ENCODE results near the gene LRRTM4. TPM values are rescaled to one million over a fixed set of nuclear protein-coding genes. Genes with fewer than 3 reads are reported as not detected.

Gene LRRTM4
- total RNA-seq, 1 donor from 2014 or later, result not detected

DNA sequence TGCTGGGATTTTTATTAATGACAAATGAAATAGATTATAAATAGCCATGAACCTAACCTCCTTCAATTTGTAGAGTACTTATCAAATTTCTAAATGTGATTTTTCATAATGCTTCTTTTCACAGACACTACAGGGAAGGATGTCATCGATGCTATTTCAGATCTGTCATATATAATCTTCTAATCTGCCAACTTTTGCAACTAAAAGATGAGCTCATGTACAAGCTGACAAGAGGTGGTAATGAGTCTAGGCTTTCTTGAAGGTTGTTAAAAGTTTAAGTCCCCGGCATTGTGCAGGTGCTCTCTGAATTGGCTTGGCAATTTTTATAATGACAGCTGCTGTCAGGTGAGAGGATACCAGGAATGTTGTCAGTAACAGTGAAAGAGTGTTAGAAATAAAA, 320.4 kb downstream of the LRRTM4 start:
- Histone ChIP-seq H3K36me3 (no peaks in the 10 kb centered on the region), H3K9me3 (no peaks in the 10 kb centered on the region), H3K4me1 (no peaks in the 10 kb centered on the region), H3K27me3 (no peaks in the 10 kb centered on the region), H3K27ac (no peak overlapping the region), H3K4me3 (no peak overlapping the region)
- TF ChIP-seq, protein P1, sequence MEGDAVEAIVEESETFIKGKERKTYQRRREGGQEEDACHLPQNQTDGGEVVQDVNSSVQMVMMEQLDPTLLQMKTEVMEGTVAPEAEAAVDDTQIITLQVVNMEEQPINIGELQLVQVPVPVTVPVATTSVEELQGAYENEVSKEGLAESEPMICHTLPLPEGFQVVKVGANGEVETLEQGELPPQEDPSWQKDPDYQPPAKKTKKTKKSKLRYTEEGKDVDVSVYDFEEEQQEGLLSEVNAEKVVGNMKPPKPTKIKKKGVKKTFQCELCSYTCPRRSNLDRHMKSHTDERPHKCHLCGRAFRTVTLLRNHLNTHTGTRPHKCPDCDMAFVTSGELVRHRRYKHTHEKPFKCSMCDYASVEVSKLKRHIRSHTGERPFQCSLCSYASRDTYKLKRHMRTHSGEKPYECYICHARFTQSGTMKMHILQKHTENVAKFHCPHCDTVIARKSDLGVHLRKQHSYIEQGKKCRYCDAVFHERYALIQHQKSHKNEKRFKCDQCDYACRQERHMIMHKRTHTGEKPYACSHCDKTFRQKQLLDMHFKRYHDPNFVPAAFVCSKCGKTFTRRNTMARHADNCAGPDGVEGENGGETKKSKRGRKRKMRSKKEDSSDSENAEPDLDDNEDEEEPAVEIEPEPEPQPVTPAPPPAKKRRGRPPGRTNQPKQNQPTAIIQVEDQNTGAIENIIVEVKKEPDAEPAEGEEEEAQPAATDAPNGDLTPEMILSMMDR (IDR thresholded peaks at IDR 0.05), result no peak
- DNase-seq (ENCODE audit: low spot score in 2 of 2), result no peak
- intact Hi-C loops (cut with DNase I), result no loop called here

DNA sequence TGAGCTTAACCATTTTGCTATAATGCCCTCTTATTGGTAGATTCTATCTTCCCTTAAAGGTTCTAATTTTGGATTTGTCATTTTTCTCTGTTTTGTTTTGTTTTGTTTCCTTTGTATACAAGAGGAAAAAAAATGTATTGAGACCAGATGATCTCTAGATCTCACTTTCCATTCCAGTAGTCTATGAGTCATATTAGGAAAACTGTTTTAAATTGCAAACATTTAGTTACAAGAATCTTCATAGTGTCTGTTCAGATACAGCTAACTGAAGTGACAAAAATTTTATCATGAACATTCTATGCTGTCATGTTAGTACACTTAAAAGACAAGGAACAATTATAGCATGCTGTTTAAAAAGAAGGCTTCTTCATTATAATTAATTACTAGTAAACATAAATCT, 322.8 kb downstream of the LRRTM4 start:
- Histone ChIP-seq H3K36me3 (no peaks in the 10 kb centered on the region), H3K27me3 (no peaks in the 10 kb centered on the region), H3K4me3 (no peak overlapping the region), H3K4me1 (no peaks in the 10 kb centered on the region), H3K27ac (no peak overlapping the region), H3K9me3 (no peaks in the 10 kb centered on the region)
- TF ChIP-seq, protein P1 (IDR thresholded peaks at IDR 0.05), result no peak
- no peak for DNase-seq (ENCODE audit: low spot score in 2 of 2)
- intact Hi-C loops (cut with DNase I), result no loop called here

DNA sequence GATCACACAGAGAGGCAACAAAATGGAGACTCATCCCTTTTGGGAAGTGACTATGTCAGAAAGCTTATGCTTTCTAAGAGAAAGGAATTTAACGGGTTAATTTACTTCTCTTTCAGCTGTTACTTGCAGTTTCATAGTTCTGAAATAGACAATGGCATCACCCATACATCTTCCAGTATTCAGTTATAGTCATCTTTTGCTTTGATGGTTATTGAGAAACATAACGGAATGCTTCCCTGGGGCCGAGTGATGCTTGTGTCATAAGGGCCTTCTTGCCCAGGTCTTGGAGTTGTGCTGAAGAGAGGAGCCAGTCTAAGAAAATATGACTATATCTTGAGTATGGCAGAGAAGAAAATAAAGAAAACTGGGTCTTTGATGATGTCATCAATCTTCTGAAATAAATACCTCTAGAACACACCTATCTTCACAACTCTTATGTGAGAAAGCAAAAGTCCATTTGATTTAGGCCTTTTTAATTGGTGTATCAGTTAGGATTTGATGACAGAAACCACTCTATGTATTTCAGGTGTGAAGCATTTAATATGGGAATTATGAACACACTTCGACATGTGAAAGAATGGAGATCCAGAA, 328.2 kb downstream of the LRRTM4 start:
- DNase-seq (ENCODE audit: low spot score in 2 of 2), result no peak
- TF ChIP-seq, protein P1 (IDR thresholded peaks at IDR 0.05), result no peak
- H3K4me3 ChIP-seq, result no peak overlapping the region
- no peak overlapping the region for H3K27ac ChIP-seq
- no peaks in the 10 kb centered on the region for H3K36me3 ChIP-seq
- intact Hi-C loops (cut with DNase I), result no loop called here
- H3K27me3 ChIP-seq, result no peaks in the 10 kb centered on the region
- no peaks in the 10 kb centered on the region for H3K4me1 ChIP-seq
- no peaks in the 10 kb centered on the region for H3K9me3 ChIP-seq

DNA sequence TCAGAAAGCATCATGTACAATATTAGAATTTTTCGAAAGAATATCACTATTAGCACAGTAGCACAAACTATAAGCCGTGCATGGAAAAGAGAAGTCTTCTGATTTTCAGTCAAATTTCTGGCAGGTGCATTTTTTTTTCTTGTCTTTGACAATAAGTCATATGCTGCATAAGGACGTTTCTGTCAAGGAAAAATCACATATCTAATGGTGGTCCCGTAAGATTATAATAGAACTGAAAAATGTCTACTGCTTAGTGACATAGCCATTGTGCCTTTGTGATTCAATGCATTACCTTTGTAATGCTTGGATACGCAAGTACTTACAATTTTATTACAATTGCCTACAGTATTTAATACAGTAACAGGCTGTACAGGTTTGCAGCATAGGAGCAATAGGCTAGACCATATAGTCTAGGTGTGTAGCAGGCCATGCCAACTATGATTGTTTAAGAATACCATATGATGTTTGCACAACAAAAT, 329.3 kb downstream of the LRRTM4 start:
- Histone ChIP-seq H3K4me3 (no peak overlapping the region), H3K36me3 (no peaks in the 10 kb centered on the region), H3K9me3 (no peaks in the 10 kb centered on the region), H3K4me1 (no peaks in the 10 kb centered on the region), H3K27ac (no peak overlapping the region), H3K27me3 (no peaks in the 10 kb centered on the region)
- TF ChIP-seq, protein P1 (IDR thresholded peaks at IDR 0.05), result no peak
- DNase-seq (ENCODE audit: low spot score in 2 of 2), result no peak
- intact Hi-C loops (cut with DNase I), result no loop called here

DNA sequence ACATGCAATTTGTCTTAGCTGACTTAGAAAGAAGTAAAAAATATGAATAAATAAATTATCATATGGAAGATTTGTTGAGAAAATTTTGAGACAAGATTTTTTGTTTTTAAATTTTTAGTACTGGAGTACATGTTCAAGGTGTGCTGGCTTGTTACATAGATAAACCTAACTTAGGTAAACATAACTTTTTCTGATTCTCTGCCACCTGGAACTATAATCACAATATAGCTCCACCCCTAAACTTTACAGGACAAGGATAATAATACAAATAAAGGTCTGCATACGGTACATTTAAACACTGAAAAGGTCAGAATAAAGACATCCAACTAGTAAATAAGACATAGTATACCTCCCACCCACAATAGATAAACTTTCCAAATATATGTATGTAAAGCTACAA, 330.5 kb downstream of the LRRTM4 start:
- DNase-seq (ENCODE audit: low spot score in 2 of 2), result no peak
- intact Hi-C loops (cut with DNase I), result no loop called here
- no peak overlapping the region for H3K27ac ChIP-seq
- H3K4me3 ChIP-seq, result no peak overlapping the region
- no peaks in the 10 kb centered on the region for H3K4me1 ChIP-seq
- no peaks in the 10 kb centered on the region for H3K27me3 ChIP-seq
- H3K9me3 ChIP-seq, result no peaks in the 10 kb centered on the region
- no peaks in the 10 kb centered on the region for H3K36me3 ChIP-seq
- TF ChIP-seq, protein P1 (IDR thresholded peaks at IDR 0.05), result no peak
